ENCODE data around the gene BAG3.
A peak's percentile ranks its signal among the peaks of the same experiment; 100 is the strongest.
"Not testable (repeated sequence)": the region's sequence is repeated elsewhere in the genome, so short reads cannot be mapped to it uniquely, and the experiment has no call there.

Gene BAG3

DNA sequence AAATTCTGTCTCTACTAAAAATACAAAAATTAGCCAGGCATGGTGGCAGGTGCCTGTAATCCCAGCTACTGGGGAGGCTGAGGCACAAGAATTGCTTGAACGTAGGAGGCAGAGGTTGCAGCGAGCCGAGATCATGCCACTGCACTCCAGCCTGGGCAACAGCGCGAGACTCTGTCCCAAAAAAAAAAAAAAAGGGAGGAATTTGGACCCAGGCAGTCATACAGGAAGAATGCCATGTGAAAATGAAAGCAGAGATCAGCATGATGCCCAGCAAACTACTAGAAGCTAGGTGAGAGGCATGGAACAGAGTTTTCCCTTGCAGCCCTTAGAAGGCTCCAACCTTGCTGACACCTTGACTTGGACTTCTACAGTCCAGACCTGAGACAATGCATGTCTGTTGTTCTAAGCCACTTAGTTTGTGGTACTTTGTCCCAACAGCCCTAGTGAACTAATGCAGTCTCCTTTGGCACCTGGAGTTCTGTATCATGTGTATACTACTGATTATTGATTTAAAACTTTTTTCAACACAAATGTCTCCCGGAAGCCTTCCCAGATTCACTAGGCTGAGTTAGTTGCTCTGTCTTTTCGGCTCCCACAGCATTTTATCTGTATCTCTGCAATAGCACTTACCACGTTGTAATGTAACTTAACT lies 10.2 kb upstream of the BAG3 start:
- no peak for DNase-seq

DNA sequence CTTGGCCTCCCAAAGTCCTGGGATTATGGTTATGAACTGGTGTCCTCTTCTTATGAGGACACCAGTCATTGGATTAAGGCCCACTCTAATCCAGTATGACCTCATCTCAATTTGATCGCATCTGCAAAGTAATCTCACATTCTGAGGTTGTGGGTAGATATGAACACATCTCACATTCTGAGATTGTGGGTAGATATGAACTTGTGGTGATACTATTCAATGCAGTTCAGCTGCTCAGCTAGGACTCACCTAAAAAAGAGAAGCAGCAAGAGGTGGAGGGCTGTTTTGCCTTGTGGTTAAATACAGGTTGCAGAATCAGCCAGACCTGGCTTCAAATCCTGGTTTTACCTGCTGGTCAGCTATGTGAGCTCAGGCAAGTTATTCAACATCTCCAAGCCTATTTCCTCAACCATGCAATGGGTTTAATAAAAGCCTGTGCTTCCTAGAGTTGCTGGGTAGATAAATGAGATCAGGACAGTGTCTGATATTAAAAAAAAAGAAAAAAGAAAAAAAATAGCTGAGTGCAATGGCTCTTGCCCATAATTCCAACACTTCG lies 8.5 kb upstream of the BAG3 start:
- DNase-seq: peak; percentile 43

DNA sequence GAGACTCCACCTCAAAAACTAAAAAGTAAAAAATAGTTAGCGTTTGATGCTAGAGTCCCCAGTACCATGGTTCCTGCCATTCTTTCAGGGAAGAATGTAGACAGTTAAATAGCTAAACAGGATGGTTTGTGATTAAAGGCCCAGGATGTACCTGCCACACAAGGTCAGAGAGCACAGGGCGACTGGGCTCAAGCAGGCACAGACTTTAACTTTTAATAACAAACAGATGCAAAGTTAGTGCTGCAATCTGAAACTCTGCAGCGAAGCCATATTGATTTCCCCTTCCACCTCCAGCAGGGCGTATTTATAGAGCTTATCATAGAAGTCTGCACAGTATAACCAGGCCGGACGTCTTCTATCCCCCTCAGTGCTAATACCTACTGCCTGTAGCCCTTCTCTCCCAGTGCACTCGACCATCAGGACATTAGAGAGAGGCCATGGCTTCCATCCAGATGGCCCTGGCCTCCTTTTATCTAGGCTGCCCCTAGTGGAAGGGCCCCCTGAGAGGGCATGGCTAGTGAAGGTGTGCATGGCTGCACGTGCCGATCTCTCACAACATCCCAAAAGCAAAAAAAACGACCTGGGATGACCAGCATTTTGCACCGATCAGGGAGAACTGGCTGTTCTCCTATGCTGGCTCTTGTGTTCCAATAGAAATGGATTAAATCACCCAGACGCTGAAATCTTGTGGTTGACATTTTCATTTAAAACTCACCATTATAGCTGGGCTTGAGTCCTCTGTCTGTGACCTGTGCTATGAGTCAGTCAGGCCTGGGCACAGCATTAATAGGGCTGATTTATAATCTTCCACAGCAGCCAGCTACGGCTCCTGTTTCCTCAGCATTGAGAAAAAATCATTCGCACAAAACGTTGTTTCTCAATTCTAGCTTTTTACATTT lies 7.6 kb upstream of the BAG3 start:
- peak; percentile 34 for DNase-seq

DNA sequence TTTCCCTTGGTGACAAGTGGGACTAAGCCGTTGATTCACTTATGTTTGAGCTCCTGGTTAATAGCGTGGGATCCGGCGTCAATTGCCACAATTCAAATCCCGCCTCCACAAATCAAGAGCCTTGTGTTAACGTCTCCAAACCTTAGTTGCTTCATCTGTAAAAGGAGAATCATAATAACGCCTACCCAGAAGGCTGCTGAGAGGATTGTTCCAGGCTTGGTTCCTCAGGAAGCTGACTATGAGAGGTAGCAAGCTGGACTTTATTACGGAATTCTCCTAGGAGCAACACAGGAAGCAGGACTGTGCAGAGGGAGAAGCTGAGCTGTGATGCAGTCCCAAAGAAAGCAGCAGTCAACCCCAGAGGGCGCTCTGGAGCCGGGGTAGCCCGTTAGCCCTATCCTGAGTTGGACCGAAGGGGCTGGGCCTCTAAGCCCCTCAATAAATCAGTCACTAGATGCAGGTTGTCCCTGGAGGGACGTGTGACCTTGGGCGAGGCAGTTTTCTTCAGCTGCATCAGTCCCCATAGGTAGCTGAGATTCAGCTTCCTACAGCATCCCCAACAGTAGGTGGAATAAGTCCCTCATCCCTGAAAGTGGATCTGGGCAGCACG lies 6.9 kb upstream of the BAG3 start:
- DNase-seq: peak; percentile 61

DNA sequence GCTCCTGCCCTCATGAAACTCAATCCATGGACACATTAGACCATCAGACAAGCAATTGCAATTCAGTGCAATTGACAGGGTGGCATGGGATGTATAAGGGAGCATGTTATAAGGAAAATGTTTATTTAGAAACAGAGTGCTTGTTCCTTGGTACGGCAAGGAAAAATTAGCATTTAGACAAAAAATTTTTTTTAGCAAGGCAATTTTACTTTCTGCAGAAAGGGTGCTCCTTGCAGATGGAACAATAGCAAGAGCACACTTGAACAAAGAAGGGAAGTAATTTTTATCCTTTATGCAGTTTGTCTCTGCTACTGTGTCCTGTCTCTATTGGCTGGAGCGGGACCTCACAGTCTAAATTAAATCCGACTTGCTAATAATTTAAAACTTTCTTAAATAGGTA lies 6.2 kb upstream of the BAG3 start:
- DNase-seq: no peak

DNA sequence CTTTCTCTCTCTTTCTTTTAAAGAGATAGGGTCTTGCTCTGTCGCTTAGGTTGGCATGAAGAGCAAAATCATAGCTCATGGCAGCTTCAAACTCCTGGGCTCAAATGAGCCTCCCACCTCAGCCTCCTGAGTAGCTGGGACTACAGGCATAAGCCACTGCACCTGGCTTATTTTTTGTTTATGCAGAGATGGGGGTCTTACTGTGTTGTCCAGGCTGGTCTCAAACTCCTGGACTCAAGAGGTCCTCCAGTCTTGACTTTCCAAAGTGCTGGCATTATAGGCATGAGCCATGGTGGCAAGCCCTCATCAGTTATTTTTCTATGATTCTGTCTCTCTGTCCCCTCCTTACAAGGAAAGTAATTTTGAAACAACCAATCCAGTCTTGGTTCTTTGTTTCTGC lies 1.1 kb upstream of the BAG3 start:
- DNase-seq: no peak

DNA sequence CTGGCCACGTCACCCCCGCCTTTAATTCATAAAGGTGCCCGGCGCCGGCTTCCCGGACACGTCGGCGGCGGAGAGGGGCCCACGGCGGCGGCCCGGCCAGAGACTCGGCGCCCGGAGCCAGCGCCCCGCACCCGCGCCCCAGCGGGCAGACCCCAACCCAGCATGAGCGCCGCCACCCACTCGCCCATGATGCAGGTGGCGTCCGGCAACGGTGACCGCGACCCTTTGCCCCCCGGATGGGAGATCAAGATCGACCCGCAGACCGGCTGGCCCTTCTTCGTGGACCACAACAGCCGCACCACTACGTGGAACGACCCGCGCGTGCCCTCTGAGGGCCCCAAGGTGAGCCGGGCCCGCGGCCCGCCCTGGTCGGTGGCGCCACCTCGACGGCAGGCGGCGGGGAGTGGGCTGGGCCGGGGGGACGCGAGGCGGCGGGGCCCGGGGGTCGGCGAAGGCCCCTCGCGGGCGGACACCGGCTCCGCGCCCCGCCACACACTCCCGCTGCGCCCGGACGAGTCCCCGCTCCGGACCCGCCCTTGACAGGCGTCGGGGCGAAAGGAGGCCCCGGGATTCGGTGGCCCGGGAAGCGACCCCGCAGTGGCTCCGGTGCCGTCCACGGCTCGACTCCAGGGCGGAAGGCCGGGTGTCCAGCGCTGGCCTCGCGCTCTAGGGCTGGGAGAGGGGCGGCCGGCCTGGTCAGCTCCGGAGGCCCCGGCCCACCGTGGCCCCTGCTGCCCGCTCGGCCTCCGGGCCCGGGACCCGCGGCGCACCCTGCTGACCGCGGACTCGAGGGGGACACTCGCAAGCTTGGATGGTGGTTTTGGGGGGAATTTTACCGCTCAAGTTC lies 557 bp downstream of the BAG3 start:
- peak; percentile 39 for DNase-seq

DNA sequence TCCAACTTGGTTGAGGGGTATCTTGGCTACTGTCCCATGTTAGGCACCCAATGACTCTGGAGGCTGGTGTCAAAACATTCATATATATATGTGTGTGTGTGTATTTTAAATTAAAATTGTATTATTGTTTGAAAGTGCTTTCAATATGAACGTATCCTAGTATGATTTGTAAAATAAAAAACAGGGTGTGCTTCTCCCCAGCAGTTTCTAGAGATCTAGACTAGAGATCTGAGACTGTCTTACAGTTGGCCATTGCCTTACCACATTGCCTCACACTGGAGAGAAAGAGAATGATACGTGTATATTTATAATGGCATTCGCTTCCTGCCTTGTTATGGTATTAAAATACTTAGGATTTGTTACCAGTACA lies 1.2 kb downstream of the BAG3 start:
- peak; percentile 63 for DNase-seq

DNA sequence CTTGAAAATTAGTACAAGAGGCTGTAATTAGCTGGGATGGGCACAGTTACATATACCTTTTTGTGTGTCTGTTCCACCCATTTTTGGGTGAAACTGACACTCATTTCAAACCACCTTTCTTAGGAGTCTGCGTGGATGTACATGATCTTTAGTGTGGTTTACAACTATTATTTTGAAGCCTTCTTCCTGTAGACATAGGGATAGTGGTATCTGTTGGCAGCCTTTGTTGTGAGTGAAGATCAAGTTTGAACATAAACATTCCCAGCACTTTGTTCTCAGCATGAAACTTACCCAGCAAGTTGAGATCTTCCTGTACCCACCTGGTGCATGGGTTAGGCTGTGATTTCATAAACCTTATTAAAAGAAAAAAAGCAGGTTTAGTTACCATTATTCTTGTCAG lies 2.0 kb downstream of the BAG3 start:
- DNase-seq: no peak

DNA sequence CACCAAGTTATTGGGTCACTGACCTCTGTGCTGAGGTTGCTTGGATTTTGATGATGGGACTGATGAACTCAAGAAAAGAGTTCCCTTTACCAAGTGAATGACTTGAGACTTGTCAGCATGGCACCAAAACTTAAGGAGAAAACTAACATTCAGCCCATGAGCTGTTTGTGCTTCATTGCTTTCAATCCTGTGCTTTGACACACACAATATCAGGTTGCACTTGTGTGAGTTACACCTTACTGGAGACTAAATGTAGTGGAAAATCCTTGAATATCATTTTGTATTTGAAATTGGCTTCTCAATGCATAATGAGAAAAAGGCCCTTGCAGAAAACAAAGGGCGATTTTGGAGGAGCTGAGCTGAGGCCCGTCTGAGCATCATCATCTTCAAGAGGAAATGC lies 2.7 kb downstream of the BAG3 start:
- DNase-seq: no peak

DNA sequence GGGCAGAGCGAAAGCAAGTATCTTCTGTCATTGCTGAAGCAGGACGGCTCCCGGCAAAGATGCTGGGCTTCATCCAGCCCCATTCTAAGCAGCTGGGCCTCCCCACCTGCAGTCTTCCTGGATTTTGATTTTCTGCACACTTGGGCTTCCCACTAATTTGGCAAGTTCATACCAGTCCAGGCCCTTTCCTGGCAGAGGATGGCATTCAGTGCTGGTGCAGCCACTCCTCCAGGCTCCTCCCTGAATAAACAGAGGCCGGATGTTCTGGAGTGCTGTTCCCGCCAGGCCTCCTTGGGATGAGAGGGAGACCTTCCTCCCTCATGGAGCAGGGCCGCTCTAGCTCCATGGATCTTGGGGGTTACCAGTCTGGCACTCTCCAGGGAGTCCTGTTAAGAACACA lies 3.4 kb downstream of the BAG3 start:
- DNase-seq: no peak

DNA sequence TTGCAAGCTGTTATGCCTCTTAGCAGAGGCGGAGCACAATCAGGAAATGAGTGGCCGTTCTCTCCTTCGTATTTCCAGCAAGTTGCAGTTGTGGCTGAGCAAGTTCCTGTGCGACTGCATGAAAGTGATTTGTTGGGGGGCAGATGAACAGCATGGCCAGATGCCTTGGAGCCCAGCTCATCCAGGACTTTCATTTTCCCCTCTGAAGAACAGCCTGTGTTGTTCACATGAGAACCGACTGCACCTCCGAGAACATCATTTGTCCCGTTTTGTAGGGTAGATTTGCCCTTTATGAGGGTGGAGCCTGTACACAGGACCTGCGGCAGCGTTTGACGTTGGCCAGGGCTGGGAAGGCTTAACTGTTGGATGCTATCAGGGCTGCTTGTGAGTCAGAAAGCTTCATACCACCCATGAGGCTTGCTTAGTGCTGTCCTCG lies 4.4 kb downstream of the BAG3 start:
- DNase-seq: no peak

DNA sequence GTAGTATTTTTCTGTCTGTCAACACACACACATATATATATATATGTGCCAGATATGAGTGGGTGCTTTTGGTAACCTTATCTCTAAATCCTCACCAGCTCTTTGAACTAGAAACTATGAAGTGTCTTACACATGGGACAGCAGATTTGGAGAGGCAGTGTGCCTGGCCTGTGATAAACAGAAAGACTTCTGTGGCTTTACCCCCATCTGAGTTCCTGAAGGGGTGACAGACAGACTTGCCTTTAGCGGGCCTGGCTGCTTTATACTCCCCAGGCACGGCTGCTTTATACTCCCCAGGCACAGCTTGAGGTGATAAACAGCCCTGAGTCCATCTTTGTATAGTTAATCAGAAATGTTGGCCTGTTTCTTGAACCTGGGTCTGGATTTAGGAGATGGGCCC lies 5.6 kb downstream of the BAG3 start:
- no peak for DNase-seq

DNA sequence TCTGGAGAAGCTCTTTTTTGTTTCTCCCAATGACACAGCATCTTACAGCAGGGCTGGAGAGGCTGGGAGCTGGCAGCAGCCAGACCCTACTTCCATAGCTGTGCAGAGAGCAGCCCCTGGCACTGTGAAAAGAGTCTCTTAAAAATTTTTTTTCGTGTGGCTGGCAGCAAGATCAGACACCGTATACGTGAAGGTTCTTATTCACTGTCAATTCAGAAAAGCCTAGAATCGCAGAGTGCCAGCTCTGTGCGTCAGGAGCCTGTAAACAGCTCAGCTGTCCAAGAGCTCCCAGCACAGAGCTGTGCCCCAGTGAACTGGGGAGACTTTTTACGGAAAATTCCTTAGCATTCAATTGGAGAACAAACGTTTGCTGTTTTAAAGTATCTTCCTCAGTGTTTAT lies 6.5 kb downstream of the BAG3 start:
- no peak for DNase-seq

DNA sequence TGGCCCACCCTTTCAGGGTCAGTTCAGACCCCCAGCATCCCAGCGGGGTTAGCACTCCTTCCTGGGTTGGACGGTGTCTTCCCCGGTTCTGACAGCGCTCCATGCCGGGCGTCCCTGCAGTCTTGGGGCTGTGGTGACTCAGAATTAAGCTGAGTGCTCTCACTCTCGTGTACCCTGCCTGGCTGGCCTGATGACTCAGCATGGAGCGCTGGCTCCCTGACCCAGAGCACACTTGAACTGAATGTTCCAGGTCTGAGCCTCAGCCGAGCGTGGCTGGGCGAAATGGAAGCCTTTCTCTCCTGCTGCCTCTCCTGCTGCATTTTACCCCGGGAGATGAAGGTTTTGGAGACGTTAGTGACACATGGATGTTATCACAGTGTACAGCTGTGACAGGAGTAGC lies 7.1 kb downstream of the BAG3 start:
- DNase-seq: no peak

DNA sequence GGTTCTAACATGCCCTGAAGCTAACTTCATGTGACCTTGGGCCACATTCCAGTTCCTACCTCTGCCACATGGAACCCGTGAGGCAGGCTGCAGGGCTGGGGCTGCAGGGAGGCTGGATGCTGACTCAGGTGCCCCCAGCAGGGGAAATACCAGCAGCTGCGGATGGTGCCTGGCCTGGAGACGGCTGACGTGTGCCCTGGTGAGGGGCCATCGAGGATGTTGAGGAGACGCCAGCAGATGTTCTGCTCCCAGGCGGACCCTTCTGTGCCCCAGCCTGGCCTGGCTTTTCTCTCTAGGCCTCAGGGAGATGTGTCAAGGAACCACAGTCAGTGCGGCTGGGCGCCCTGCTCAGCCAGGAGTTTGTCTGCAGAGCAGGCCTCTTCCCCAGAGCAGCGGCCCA lies 8.8 kb downstream of the BAG3 start:
- no peak for DNase-seq

DNA sequence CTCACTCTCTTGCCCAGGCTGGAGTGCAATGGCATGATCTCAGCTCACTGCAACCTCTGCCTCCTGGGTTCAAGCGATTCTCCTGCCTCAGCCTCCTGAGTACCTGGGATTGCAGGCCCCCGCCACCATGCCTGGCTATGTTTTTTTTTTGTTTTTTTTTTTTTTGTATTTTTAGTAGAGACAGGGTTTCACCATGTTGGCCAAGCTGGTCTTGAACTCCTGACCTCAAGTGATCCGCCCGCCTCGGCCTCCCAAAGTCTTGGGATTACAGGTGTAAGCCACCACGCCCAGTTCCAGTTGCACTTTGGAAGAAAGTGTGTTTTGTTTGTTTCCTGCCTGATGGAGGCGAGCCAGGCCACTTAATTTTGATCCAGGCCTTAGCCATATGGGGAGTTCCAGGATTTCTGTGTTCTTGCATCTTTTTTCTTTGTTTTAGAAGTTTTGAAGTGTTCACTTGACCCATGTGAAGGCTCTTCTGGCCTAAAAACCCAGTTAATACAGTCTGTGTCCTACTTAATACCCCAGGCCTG lies 11.0 kb downstream of the BAG3 start:
- DNase-seq: not testable (repeated sequence)

DNA sequence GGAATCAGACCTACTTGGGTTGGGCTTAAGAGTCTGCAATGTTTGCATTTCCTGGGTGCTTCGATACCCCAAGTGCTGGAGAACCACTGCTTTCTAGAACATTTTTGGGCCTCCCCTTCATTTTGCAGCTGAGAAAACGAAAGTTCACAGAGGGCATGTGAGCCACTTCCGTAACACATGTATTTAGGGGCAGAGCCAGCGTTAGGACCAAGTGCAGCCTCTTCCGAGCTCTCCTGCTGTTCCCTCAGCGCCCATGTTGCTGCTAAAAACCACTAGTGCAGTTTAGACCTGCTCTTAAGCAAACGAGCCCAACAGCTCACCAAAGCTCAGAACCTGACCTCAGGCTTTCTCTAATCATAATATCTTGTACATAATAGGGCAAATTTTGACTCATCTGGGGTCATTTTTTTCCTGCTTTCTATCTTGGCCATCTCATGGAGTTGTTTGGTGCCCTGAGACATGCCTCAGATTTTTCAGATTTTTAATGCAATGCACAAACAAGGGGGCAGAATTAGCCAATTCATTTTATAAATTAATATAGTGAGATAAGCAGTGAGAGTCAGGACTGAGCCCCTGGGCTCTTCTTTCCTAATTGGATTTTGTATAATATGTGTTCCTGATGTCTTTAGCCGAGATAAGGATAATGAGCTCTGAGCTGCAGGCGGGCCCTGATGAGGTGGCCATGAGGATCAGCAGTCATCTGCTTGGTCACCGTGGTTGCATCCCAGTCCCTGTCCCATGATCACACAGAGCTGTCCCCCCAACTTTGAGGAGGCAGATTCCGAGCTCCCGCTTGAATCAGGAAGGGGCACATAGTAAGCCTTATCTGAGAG lies 12.9 kb downstream of the BAG3 start:
- peak; percentile 87 for DNase-seq

DNA sequence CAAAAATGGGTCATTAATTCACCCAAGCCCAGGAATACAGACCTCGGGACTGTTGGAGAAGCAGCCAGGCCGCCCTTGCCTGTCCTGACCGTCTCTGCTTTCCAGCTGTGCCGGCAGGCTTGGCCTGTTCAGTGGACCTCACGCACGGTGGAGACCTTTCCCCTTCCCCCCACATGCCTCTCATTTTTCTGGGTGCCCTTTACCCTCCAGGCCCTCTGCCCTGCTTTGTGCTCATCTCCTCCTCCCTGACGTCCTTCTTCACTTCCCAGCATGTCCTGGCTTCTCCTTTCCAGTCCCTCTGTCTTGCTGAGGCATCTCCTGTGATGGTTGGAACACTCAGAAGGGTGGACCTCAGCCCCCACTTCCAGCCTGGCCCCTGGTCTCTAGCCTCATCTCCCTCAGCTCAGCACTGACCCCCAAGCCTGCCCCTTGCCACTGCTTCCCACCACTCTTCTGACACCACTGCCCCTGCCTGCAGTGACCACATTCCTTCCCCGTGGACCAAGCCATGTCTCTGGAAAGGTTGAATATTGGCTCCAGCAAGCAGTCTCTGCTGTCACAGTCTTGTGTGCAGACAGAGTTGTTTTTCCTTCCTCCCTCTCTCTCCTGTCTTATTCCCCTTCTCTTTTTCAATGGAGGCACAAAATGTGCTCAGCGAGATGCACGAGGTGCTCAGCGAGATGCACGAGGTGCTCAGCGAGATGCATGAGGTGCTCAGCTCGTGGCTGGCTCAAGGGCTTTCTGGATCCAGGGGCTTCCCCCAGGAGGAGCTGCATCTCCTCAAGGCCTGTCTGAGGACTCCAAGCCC lies 14.9 kb downstream of the BAG3 start:
- no peak for DNase-seq

DNA sequence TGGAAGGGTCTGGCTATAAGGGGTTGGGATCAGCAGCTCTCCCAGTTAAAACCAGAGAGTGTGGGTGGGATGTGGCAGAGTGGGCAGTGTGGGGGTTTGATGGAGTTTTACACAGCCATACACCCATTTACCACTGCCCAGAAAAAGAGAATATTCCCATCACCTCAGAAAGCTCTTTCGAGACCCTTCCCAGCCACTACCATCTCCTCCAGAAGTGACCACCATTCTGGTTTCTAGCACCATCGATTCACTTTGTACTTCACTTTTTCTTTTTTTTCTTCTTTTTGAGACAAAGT lies 15.5 kb downstream of the BAG3 start:
- DNase-seq: no peak
